ENCODE results near the gene ERF.

Gene ERF

DNA sequence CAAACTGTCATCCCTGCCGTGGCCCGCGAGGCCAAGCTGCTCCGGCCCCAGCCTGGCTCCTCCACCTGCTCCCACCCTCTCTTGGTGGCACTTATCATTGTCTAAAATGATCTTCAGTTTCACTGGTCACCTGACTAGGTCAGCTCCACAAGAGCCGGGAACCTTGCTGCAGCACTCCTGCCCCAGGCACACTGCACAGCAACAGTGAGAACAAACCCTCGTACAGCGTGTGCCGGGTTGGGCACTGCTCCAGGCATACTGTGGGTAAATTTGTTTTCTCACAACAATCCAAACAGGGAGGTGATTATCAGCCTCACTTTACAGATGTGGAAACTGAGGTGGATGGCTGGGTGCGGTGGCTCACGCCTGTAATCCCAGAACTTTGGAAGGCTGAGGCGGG, 46.3 kb downstream of the ERF start:
- TF ChIP-seq, protein P1, sequence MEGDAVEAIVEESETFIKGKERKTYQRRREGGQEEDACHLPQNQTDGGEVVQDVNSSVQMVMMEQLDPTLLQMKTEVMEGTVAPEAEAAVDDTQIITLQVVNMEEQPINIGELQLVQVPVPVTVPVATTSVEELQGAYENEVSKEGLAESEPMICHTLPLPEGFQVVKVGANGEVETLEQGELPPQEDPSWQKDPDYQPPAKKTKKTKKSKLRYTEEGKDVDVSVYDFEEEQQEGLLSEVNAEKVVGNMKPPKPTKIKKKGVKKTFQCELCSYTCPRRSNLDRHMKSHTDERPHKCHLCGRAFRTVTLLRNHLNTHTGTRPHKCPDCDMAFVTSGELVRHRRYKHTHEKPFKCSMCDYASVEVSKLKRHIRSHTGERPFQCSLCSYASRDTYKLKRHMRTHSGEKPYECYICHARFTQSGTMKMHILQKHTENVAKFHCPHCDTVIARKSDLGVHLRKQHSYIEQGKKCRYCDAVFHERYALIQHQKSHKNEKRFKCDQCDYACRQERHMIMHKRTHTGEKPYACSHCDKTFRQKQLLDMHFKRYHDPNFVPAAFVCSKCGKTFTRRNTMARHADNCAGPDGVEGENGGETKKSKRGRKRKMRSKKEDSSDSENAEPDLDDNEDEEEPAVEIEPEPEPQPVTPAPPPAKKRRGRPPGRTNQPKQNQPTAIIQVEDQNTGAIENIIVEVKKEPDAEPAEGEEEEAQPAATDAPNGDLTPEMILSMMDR (IDR thresholded peaks at IDR 0.05; ENCODE audit: low read depth, low read length, missing control alignments), result no peak
- no peak for DNase-seq (ENCODE audit: extremely low read depth, low read depth)
- H3K4me3 ChIP-seq (replicated peaks; ENCODE audit: low read depth, low read length), result no peak overlapping the region

DNA sequence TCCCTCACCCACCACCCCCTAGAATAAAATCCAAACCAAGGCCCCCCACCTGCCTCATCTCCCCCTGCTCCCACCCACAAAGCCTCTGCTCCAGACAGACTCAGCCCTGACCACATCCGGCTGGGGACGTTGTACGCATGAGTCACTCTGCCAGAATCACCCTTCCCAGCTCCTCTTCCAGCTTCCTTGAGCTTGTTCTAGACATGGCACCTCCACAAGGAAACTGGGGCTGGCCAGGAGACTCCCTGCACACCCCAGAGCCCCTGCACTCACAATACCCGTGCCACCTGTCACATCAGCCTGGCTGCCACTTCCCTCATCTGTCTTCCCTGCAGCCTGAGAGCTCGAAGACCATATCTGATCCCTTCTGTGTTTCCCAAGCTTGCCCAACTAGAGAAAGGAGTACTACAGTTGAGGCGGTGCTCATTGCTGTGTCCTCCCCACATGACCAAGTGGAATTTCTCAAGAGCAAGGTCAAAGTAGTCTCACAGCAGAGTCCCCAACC, 47.1 kb downstream of the ERF start:
- DNase-seq (ENCODE audit: extremely low read depth, low read depth), result peak; percentile 77
- no peak overlapping the region for H3K4me3 ChIP-seq (replicated peaks; ENCODE audit: low read depth, low read length)
- TF ChIP-seq, protein P1 (IDR thresholded peaks at IDR 0.05; ENCODE audit: low read depth, low read length, missing control alignments), result no peak

DNA sequence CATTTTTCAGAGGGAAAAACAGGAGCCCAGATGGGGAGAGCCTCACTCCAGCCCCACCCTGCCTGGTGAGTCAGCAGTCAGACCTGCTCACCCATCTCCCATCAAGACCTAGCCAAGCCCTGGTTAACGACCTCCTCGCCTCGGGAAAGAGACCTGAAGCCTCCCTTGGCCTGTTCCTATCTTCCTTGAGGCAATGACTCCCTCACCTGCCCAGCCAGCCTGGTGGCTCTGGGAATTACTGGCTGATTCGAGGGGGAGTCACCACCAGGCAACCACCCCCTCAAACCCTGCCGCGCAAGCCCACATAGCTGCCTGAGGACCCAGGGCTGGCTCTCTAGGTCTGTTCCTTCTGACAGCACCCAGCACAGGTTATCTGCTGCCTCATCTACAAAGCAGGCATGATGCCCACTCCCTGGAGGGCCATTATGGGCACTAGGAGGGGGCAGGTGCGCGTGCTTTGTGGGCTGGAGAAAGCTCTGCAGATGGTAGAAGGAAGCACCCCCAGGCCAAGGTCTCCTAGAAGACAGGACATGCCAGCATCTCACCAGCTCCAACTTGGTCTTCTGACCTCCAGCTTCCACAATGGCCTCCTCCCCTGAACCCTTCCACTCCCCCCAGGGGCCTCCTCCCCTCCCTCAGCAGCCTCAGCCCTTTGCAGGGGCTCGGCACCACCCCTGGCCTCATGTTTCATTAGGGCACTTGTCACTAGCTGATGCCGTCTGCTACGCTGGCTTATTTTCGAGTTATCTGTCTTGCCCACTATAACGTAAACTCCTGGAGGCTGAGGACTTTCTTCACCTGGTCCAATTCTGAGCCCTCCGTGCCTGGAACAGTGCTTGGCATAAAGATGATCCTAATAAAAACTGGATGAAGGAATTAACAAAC, 47.8 kb downstream of the ERF start:
- DNase-seq (ENCODE audit: extremely low read depth, low read depth), result peak; percentile 40
- TF ChIP-seq, protein P1 (IDR thresholded peaks at IDR 0.05; ENCODE audit: low read depth, low read length, missing control alignments), result no peak
- no peak overlapping the region for H3K4me3 ChIP-seq (replicated peaks; ENCODE audit: low read depth, low read length)

DNA sequence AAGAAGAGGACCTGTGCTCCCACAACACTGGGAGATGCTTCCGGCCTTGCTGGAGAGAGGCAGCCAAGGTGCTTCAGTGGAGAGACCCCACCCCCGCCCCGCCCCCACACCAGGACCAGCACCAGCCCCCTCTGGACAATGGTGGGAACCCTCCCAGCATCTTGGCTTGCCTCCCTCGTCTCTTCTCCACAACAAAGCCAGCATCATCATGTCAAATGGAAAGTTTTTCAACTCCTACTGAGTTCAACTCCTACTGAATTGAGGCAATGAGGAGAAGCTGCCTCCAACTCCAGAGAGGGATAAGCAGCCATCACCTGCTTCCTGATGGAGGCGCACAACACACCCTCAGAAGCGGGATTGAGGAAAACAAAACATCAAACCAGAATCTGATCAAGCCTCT, 50.3 kb downstream of the ERF start:
- TF ChIP-seq, protein P1 (IDR thresholded peaks at IDR 0.05; ENCODE audit: low read depth, low read length, missing control alignments), result no peak
- DNase-seq (ENCODE audit: extremely low read depth, low read depth), result no peak
- H3K4me3 ChIP-seq (replicated peaks; ENCODE audit: low read depth, low read length), result no peak overlapping the region

DNA sequence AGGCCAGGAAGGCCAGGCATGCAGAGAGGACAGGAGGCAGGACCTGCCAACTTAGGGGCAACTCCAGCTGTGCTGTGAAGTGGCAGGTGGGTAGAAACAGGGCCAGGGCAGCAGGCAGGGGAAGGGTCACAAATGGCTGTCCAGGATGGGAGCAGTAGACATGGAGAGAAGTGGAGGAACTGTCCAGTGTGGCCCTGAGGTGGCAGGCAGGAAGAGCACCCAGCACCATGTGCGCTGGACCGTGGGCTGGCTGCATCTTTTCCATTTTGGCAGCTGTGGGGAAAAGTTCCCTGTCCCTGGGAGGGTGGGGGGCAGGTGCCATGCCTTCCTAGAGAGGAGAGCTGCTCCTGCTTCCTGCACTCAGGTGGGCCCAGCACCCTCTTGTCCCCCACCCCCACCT, 51.2 kb downstream of the ERF start:
- TF ChIP-seq, protein P1 (IDR thresholded peaks at IDR 0.05; ENCODE audit: low read depth, low read length, missing control alignments), result no peak
- DNase-seq (ENCODE audit: extremely low read depth, low read depth), result no peak
- no peak overlapping the region for H3K4me3 ChIP-seq (replicated peaks; ENCODE audit: low read depth, low read length)

DNA sequence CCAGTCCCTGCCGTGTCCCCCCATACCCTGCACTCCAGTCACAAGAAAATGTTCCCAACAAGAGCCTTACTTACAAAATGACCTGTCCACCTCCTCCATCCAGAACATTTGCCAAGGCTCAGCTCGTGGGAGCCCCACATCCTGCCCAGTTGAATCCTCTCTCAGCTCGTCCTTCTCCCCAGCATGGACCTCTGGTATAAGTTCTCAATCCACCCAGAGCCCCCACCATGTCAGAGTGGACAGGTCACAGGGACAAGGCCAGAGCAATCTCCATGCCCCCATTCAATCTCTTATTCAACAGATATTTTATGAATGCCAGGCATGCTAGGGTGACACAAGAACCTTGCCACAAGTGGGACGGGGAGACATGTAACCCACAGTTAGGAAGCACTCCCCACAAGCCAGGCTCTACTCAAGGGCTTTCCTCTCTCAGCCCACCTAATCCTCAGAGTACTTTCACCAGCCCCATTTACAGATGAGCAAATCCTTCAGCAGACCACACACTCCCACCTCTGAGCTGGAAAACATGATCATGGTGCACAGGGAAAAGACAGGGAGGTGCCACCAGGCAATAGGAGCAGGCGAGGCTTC, 52.5 kb downstream of the ERF start:
- no peak for DNase-seq (ENCODE audit: extremely low read depth, low read depth)
- H3K4me3 ChIP-seq (replicated peaks; ENCODE audit: low read depth, low read length), result no peak overlapping the region
- TF ChIP-seq, protein P1 (IDR thresholded peaks at IDR 0.05; ENCODE audit: low read depth, low read length, missing control alignments), result no peak

Data from HFF-Myc (cell line).